IMR-90 (cell line): ENCODE measurements around the gene PINK1. TPM values are rescaled to one million over a fixed set of nuclear protein-coding genes. Genes with fewer than 3 reads are reported as not detected.

Source experiments
- ATAC-seq: fragments of 200-7000 bp; cut with Tn5 transposase; 2 replicates; pipeline ENCODE4 v1.9.1; 2020; ENCODE audit warnings: low read depth, mild to moderate bottlenecking, moderate library complexity
- BruUV-seq: library from RNA; stranded (reverse); fragments of 400-500 nt; replicated peaks from 2 replicates; lab custom pipeline; 2021; lab: Mats Ljungman, UMichigan
- CTCF ChIA-PET: fragments of 300-600 bp; formaldehyde crosslinking; extraction: SDS; loops from one replicate; lab custom pipeline; 2021; ENCODE audit warnings: antibody characterized with exemption; lab: Yijun Ruan, JAX
- POLR2A ChIA-PET: fragments of 300-600 bp; sonication (Branson Sonifier 250); formaldehyde crosslinking; loops from one replicate; lab custom pipeline; 2022; ENCODE audit warnings: antibody characterized with exemption; ENCODE audit not compliant: unreplicated experiment; lab: Charles Lee
- DNase-seq: peaks from one replicate; pipeline ENCODE4 v3.0.0; 2013
- H2AFZ ChIP-seq: replicated peaks from 2 replicates; pipeline ENCODE3; 2013; ENCODE audit warnings: low read length, mild to moderate bottlenecking; ENCODE audit not compliant: poor library complexity
- H2AK5ac ChIP-seq: 2 replicates; pipeline ENCODE4 v1.6.1; 2013; ENCODE audit warnings: low read depth, low read length, inconsistent platforms
- H2AK9ac ChIP-seq: replicated peaks from 2 replicates; pipeline ENCODE3; 2013; ENCODE audit warnings: mild to moderate bottlenecking, low read depth, low read length, moderate library complexity; ENCODE audit not compliant: poor library complexity
- H2BK120ac ChIP-seq: 2 replicates; pipeline ENCODE4 v1.6.1; 2013; ENCODE audit warnings: low read depth, low read length, inconsistent platforms
- H2BK15ac ChIP-seq: 3 replicates; pipeline ENCODE4 v1.6.1; 2013; ENCODE audit warnings: low read depth, low read length, inconsistent platforms
- H2BK20ac ChIP-seq: 2 replicates; pipeline ENCODE4 v1.6.1; 2013; ENCODE audit warnings: low read depth, mild to moderate bottlenecking, inconsistent platforms, low read length, moderate library complexity
- H2BK5ac ChIP-seq: 2 replicates; pipeline ENCODE4 v1.6.1; 2013; ENCODE audit warnings: mild to moderate bottlenecking, low read depth, low read length, inconsistent platforms; ENCODE audit not compliant: poor library complexity, severe bottlenecking
- H3K14ac ChIP-seq: replicated peaks from 2 replicates; pipeline ENCODE4 v1.6.1; 2013; ENCODE audit warnings: low read depth, low read length, inconsistent platforms
- H3K18ac ChIP-seq: 2 replicates; pipeline ENCODE4 v1.6.1; 2013; ENCODE audit warnings: low read depth, low read length, control low read depth
- H3K23ac ChIP-seq: 2 replicates; pipeline ENCODE4 v1.6.1; 2013; ENCODE audit warnings: low read depth, low read length, inconsistent platforms
- H3K27ac ChIP-seq: 2 replicates; pipeline ENCODE4 v1.5.1; 2013; ENCODE audit warnings: mild to moderate bottlenecking, control low read depth, low read length; ENCODE audit not compliant: insufficient read depth
- H3K27me3 ChIP-seq: 2 replicates; pipeline ENCODE4 v1.6.1; 2013; ENCODE audit warnings: low read length; ENCODE audit not compliant: control insufficient read depth, insufficient read depth
- H3K36me3 ChIP-seq: 2 replicates; pipeline ENCODE4 v1.6.1; 2013; ENCODE audit warnings: low read length, mixed read lengths; ENCODE audit not compliant: control insufficient read depth, insufficient read depth
- H3K4ac ChIP-seq: 2 replicates; pipeline ENCODE4 v1.6.1; 2013; ENCODE audit warnings: low read depth, low read length, inconsistent platforms
- H3K4me1 ChIP-seq: 2 replicates; pipeline ENCODE4 v1.6.1; 2013; ENCODE audit warnings: low read length, mixed read lengths; ENCODE audit not compliant: control insufficient read depth, insufficient read depth
- H3K4me2 ChIP-seq: 2 replicates; pipeline ENCODE4 v1.6.1; 2013; ENCODE audit warnings: low read depth, mild to moderate bottlenecking, control low read depth, low read length, moderate library complexity
- H3K4me3 ChIP-seq: 2 replicates; pipeline ENCODE4 v1.5.1; 2013; ENCODE audit warnings: low read depth, mild to moderate bottlenecking, control low read depth, low read length, moderate library complexity; ENCODE audit not compliant: insufficient read depth
- H3K56ac ChIP-seq: 2 replicates; pipeline ENCODE4 v1.6.1; 2013; ENCODE audit warnings: low read length, inconsistent platforms; ENCODE audit not compliant: insufficient read depth; ENCODE audit errors: extremely low read depth
- H3K79me1 ChIP-seq, 2 experiments: 2 replicates each; pipeline ENCODE4 v1.6.1; 2013; ENCODE audit warnings: low read length in 2 of 2, inconsistent platforms in 1 of 2, low read depth in 1 of 2
- H3K9ac ChIP-seq: 2 replicates; pipeline ENCODE4 v1.6.1; 2013; ENCODE audit warnings: low read depth, low read length, control low read depth
- H3K9me1 ChIP-seq: 2 replicates; pipeline ENCODE4 v1.6.1; 2013; ENCODE audit warnings: low read length, inconsistent platforms; ENCODE audit not compliant: insufficient read depth
- H3K9me3 ChIP-seq: 2 replicates; pipeline ENCODE4 v1.6.1; 2013; ENCODE audit warnings: low read length; ENCODE audit not compliant: control insufficient read depth, insufficient read depth
- H4K20me1 ChIP-seq: 2 replicates; pipeline ENCODE4 v1.6.1; 2013; ENCODE audit warnings: low read length, inconsistent platforms; ENCODE audit not compliant: insufficient read depth
- H4K5ac ChIP-seq: 2 replicates; pipeline ENCODE4 v1.6.1; 2013; ENCODE audit warnings: mild to moderate bottlenecking, low read depth, low read length, control low read depth
- H4K8ac ChIP-seq, 2 experiments: 2 replicates each; pipeline ENCODE4 v1.6.1; 2013; ENCODE audit warnings: low read depth in 2 of 2, low read length in 2 of 2, control low read depth in 1 of 2, inconsistent platforms in 1 of 2
- H4K91ac ChIP-seq: 2 replicates; pipeline ENCODE4 v1.6.1; 2013; ENCODE audit warnings: low read depth, low read length, inconsistent platforms; ENCODE audit not compliant: insufficient read depth
- CEBPB ChIP-seq: IDR thresholded peaks from 2 replicates; pipeline ENCODE4 v1.6.1; 2012; ENCODE audit warnings: low read depth, low read length, improper control_type of control experiment
- CHD1 ChIP-seq: IDR thresholded peaks from 2 replicates; pipeline ENCODE4 v1.6.1; 2012; ENCODE audit warnings: low read depth, low read length, improper control_type of control experiment
- CTCF ChIP-seq: conservative IDR thresholded peaks from 2 replicates; pipeline ENCODE4 v1.5.1; 2012; ENCODE audit warnings: mild to moderate bottlenecking, low read depth, low read length, improper control_type of control experiment
- FOS ChIP-seq: fragments of 150-350 bp; IDR thresholded peaks from 2 replicates; pipeline ENCODE4 v1.6.1; 2016; ENCODE audit warnings: low read depth, low read length
- MAFK ChIP-seq: IDR thresholded peaks from 2 replicates; pipeline ENCODE4 v1.6.1; 2012; ENCODE audit warnings: low read depth, low read length, improper control_type of control experiment
- MAZ ChIP-seq: IDR thresholded peaks from 2 replicates; pipeline ENCODE4 v1.6.1; 2012; ENCODE audit warnings: low read depth, mild to moderate bottlenecking, low read length, improper control_type of control experiment, moderate library complexity, borderline replicate concordance
- MXI1 ChIP-seq: IDR thresholded peaks from 2 replicates; pipeline ENCODE4 v1.6.1; 2012; ENCODE audit warnings: low read depth, mild to moderate bottlenecking, low read length, moderate library complexity, borderline replicate concordance
- NFE2L2 ChIP-seq: fragments of 150-350 bp; IDR thresholded peaks from 2 replicates; pipeline ENCODE4 v1.6.1; 2016; ENCODE audit warnings: low read depth, mild to moderate bottlenecking, low read length
- POLR2A ChIP-seq: IDR thresholded peaks from 2 replicates; pipeline ENCODE4 v1.6.1; 2012; ENCODE audit warnings: mild to moderate bottlenecking, low read depth, low read length
- RFX5 ChIP-seq: IDR thresholded peaks from 2 replicates; pipeline ENCODE4 v1.8.0; 2012; ENCODE audit warnings: low read depth, mild to moderate bottlenecking, low read length, moderate library complexity
- SMC3 ChIP-seq: fragments of 150-350 bp; IDR thresholded peaks from 2 replicates; pipeline ENCODE4 v1.6.1; 2016; ENCODE audit warnings: low read depth, mild to moderate bottlenecking, antibody characterized with exemption, low read length, moderate library complexity
- WGBS, 2 experiments: methylation state at CpG; one replicate each; pipeline versions ENCODE4 v1.1.5 to v1.1.7; 2013; ENCODE audit warnings: missing lambda C conversion rate in 2 of 2; ENCODE audit not compliant: insufficient read length in 1 of 2; ENCODE audit errors: extremely low coverage in 2 of 2; 5-methylcytosine and 5-hydroxymethylcytosine counted together
- dilution Hi-C: fragments of 300-500 bp; cut with HindIII; formaldehyde crosslinking; loops from one replicate; pipeline ENCODE4 v1.14.3; 2018; ENCODE audit warnings: low sequenced_read_pairs; ENCODE audit not compliant: unreplicated experiment
- in situ Hi-C: fragments of 300-500 bp; cut with MboI; formaldehyde crosslinking; loops from 3 replicates; pipeline ENCODE4 v1.14.3; 2019; ENCODE audit warnings: low sequenced_read_pairs, inconsistent platforms, mixed read lengths
- intact Hi-C: fragments of 100-400 bp; cut with micrococcal nuclease; formaldehyde crosslinking; loops from 2 replicates; pipeline ENCODE4 v1.10.0; 2022
- polyA plus RNA-seq, 3 experiments: library from polyadenylated mRNA; depleted of rRNA; stranded (reverse); fragments of >200 nt; gene quantifications; 2 replicates each; pipeline ENCODE4 v1.2.3, GENCODE V29; 2012; ENCODE audit warnings: low replicate concordance in 1 of 3
- total RNA-seq: library from RNA; depleted of rRNA; stranded (reverse); fragments of >200 nt; gene quantifications from 2 replicates; pipeline ENCODE4 v1.2.3, GENCODE V29; 2012
- TF ChIP-seq, protein P1 (sequence below): fragments of 150-350 bp; IDR thresholded peaks from 2 replicates; pipeline ENCODE4 v1.6.1; 2017; ENCODE audit warnings: mild to moderate bottlenecking, antibody characterized with exemption, low read length, low read depth

PINK1 gene
- total and polyA plus RNA-seq, 2 of the 4 experiments (the other 2 are of a cell fraction): 52.9 to 55.2 TPM

DNA sequence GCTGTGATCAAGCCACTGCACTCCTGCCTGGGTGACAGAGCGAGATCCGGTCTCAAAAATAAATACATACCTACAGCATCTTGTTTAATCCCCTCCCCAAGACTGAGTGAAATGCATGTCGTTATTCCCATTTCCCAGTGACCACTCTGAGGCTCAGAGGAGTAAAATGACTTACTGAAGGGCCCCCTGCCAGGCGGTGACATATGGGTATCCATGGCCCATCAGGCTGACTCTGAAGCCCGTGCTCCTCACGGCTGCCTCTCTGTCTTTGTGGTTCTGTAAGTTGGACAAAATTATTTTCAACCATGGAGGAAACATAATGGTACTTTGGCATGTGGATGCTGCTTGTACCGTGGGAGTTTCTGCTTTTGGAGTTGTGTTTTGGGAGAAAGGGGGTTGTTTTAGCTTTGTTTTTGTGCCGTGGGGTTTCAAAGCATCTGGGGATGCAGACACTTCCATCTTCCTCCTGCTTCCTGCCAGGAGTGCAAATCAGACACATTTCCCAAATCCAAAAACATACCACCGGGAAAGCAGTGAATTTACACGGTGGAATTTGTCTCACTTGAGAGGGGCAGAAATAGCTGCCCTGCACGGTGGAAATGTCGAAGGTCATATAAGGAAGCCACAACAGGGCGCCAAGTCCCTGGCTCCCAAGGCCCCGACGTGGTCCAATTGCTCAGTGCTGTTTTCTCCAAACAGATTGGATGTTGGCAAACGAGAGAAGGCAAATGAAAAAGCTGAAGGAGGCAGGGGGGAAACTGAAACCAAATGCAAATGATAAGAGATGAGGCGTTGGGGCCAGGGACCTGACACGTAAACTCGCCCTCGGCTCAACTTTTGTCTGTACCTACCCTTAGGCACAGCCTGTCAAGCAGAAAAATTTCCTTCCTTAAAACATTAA lies 17.1 kb upstream of the PINK1 start:
- H2AFZ ChIP-seq: peak overlapping the region; percentile 85
- dilution Hi-C loops: no loop called here

More for the DNA sequence above, 17.1 kb upstream of the PINK1 start:
- Histone ChIP-seq H3K9ac (peak overlapping the region; percentile 8; the same call in 1 of the 2 replicates), H2BK120ac (peak overlapping the region; percentile 51), H4K91ac (peak overlapping the region; percentile 61), H3K4me2 (peak overlapping the region; percentile 41), H2BK20ac (peak overlapping the region; percentile 64), H3K4me3 (no peak overlapping the region), H3K18ac (peak overlapping the region; percentile 13; the same call in 1 of the 2 replicates), H3K79me1 (no peaks in the 10 kb centered on the region), H3K27me3 (peaks cover 3% of the 10 kb centered on the region; the same call in 1 of the 2 replicates), H2BK5ac (peak overlapping the region; percentile 8), H3K36me3 (no peaks in the 10 kb centered on the region), H3K56ac (no peak overlapping the region), H2AK5ac (0 out of 2 replicates have a peak overlapping the region, but pooled peaks have one; percentile 64), H2BK15ac (peak overlapping the region; percentile 67; the same call in 2 of the 3 replicates), H3K9me3 (no peaks in the 10 kb centered on the region), H3K9me1 (peaks cover 10% of the 10 kb centered on the region), H3K4me1 (peaks cover 15% of the 10 kb centered on the region), H3K23ac (peak overlapping the region; percentile 29; the same call in 1 of the 2 replicates), H4K20me1 (no peaks in the 10 kb centered on the region), H4K5ac (peak overlapping the region; percentile 8), H3K27ac (no peak overlapping the region), H4K8ac (peak overlapping the region; percentile 48 to 80; a peak in 3 of 4 replicates), H3K4ac (peak overlapping the region; percentile 61), H2AK9ac (no peak overlapping the region), H3K14ac (no peak overlapping the region; the same call in 1 of the 2 replicates)
- POLR2A ChIA-PET: no interaction called here
- CTCF ChIA-PET: interaction anchor here (1.2 kb wide), 1 partner anchor 18 kb away, joined by 3 read pairs; the partner anchor contains the start of gene PINK1
- 90% methylated on average over 2 of the region's 20 CpGs; no CpG with 5 or more reads in 1 of the 2 experiments for WGBS, 2 experiments
- intact Hi-C loops (no loop called here), in situ Hi-C loops (no loop called here)
- DNase-seq: peak; percentile 37
- TF ChIP-seq CTCF: no peak
- TF ChIP-seq CHD1: no peak
- TF ChIP-seq MXI1: no peak
- no peak for TF ChIP-seq POLR2A
- TF ChIP-seq FOS: no peak
- TF ChIP-seq SMC3: no peak
- TF ChIP-seq NFE2L2: no peak
- no peak for TF ChIP-seq RFX5
- no peak for TF ChIP-seq MAZ
- TF ChIP-seq, protein P1, sequence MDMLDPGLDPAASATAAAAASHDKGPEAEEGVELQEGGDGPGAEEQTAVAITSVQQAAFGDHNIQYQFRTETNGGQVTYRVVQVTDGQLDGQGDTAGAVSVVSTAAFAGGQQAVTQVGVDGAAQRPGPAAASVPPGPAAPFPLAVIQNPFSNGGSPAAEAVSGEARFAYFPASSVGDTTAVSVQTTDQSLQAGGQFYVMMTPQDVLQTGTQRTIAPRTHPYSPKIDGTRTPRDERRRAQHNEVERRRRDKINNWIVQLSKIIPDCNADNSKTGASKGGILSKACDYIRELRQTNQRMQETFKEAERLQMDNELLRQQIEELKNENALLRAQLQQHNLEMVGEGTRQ: no peak
- TF ChIP-seq CEBPB: no peak
- TF ChIP-seq MAFK: no peak
- peak; percentile 10 for ATAC-seq
- BruUV-seq: no TSS peak
